Measurements from ENCODE around the gene SETD3. TPM values are rescaled to one million over a fixed set of nuclear protein-coding genes. Genes with fewer than 3 reads are reported as not detected.

The SETD3 gene
- polyA plus RNA-seq, 1 donor (not counting 4 experiments of a cell fraction or from before 2014, with no cell fraction given), result 48.1 TPM

- Histone ChIP-seq H3K4me2 (ENCODE audit: control insufficient read depth, extremely low read depth, insufficient read depth, low read depth, low read length) (no peak overlapping the region), H3K36me3 (ENCODE audit: control insufficient read depth in 2 of 2, extremely low read depth in 1 of 2, insufficient read depth in 2 of 2, low read length in 2 of 2) (peaks cover 16 to 22% of the 10 kb centered on the region in 2 experiments), H3K9ac (ENCODE audit: control insufficient read depth, extremely low read depth, insufficient read depth, low read length) (no peak overlapping the region), H3K27me3 (ENCODE audit: control insufficient read depth, extremely low read depth, insufficient read depth, low read length) (no peaks in the 10 kb centered on the region), H2AFZ (ENCODE audit: control insufficient read depth, low read length) (no peak overlapping the region), H3K9me1 (ENCODE audit: control insufficient read depth, extremely low read depth, insufficient read depth, low read length) (no peaks in the 10 kb centered on the region), H3K79me2 (ENCODE audit: control insufficient read depth, insufficient read depth, low read length) (no peaks in the 10 kb centered on the region), H3K9me3 (ENCODE audit: control insufficient read depth, low read depth, low read length) (no peaks in the 10 kb centered on the region), H3K4me3 (ENCODE audit: control insufficient read depth in 2 of 3, extremely low read depth in 1 of 3, insufficient read depth in 2 of 3, low read depth in 1 of 3, low read length in 3 of 3) (no peak overlapping the region), H3K4me1 (ENCODE audit: control insufficient read depth, extremely low read depth, insufficient read depth, low read length) (peaks cover 6% of the 10 kb centered on the region), H4K20me1 (ENCODE audit: control insufficient read depth, extremely low read depth, insufficient read depth, low read length) (no peaks in the 10 kb centered on the region), H3K27ac (ENCODE audit: control insufficient read depth, insufficient read depth, low read length) (no peak overlapping the region)
- dilution Hi-C loops (cut with MboI; ENCODE audit: extremely low pct_ligation_motif_present, low sequenced_read_pairs), result no loop called here
- FAIRE-seq (no peak), DNase-seq (ENCODE audit: low read depth, low spot score) (no peak)
- TF ChIP-seq CTCF (optimal IDR thresholded peaks at IDR 0.05 in 1 of 3, IDR thresholded peaks at IDR 0.05 in 1 of 3, conservative IDR thresholded peaks at IDR 0.05 in 1 of 3; ENCODE audit: extremely low read depth in 1 of 3, insufficient read depth in 2 of 3, low read length in 3 of 3) (no peak), EZH2 (IDR thresholded peaks at IDR 0.05; ENCODE audit: low read length) (no peak)
These were observed 71.7 kb downstream of the SETD3 start for GRCh38 chr14:99408971-99409289.

GRCh38 chr14:99408286-99408970 lies 72.2 kb downstream of the SETD3 start:
- no peak overlapping the region for H3K27ac ChIP-seq (ENCODE audit: control insufficient read depth, insufficient read depth, low read length)
- peaks cover 6% of the 10 kb centered on the region for H3K4me1 ChIP-seq (ENCODE audit: control insufficient read depth, extremely low read depth, insufficient read depth, low read length)
- no peak overlapping the region for H3K4me2 ChIP-seq (ENCODE audit: control insufficient read depth, extremely low read depth, insufficient read depth, low read depth, low read length)
- no peak overlapping the region for H3K9ac ChIP-seq (ENCODE audit: control insufficient read depth, extremely low read depth, insufficient read depth, low read length)
- H4K20me1 ChIP-seq (ENCODE audit: control insufficient read depth, extremely low read depth, insufficient read depth, low read length), result no peaks in the 10 kb centered on the region
- no peaks in the 10 kb centered on the region for H3K9me3 ChIP-seq (ENCODE audit: control insufficient read depth, low read depth, low read length)
- TF ChIP-seq EZH2 (IDR thresholded peaks at IDR 0.05; ENCODE audit: low read length), result no peak
- no peak for TF ChIP-seq CTCF (optimal IDR thresholded peaks at IDR 0.05 in 1 of 3, IDR thresholded peaks at IDR 0.05 in 1 of 3, conservative IDR thresholded peaks at IDR 0.05 in 1 of 3; ENCODE audit: extremely low read depth in 1 of 3, insufficient read depth in 2 of 3, low read length in 3 of 3)
- DNase-seq (ENCODE audit: low read depth, low spot score) (no peak), FAIRE-seq (no peak)
- H3K36me3 ChIP-seq (ENCODE audit: control insufficient read depth in 2 of 2, extremely low read depth in 1 of 2, insufficient read depth in 2 of 2, low read length in 2 of 2), result peaks cover 16 to 20% of the 10 kb centered on the region in 2 experiments
- H3K27me3 ChIP-seq (ENCODE audit: control insufficient read depth, extremely low read depth, insufficient read depth, low read length), result no peaks in the 10 kb centered on the region
- H3K79me2 ChIP-seq (ENCODE audit: control insufficient read depth, insufficient read depth, low read length), result no peaks in the 10 kb centered on the region
- H2AFZ ChIP-seq (ENCODE audit: control insufficient read depth, low read length), result no peak overlapping the region
- no peak overlapping the region for H3K4me3 ChIP-seq (ENCODE audit: control insufficient read depth in 2 of 3, extremely low read depth in 1 of 3, insufficient read depth in 2 of 3, low read depth in 1 of 3, low read length in 3 of 3)
- H3K9me1 ChIP-seq (ENCODE audit: control insufficient read depth, extremely low read depth, insufficient read depth, low read length), result no peaks in the 10 kb centered on the region
- dilution Hi-C loops (cut with MboI; ENCODE audit: extremely low pct_ligation_motif_present, low sequenced_read_pairs), result no loop called here

All from keratinocyte (primary cell).